Subcutaneous adipose tissue (tissue), 4 donors: ENCODE results near the gene RCOR1. TPM values are rescaled to one million over a fixed set of nuclear protein-coding genes. Genes with fewer than 3 reads are reported as not detected.

ENCODE experiments used
- CTCF ChIP-seq: fragments of 450-650 bp; IDR thresholded peaks from one replicate; pipeline ENCODE4 v1.5.1; 2016; ENCODE audit warnings: low read depth, mild to moderate bottlenecking, control low read depth, antibody characterized with exemption, moderate library complexity
- total RNA-seq, 4 donors: library from RNA; depleted of rRNA; stranded (reverse); fragments of >200 nt; gene quantifications; one replicate each; pipeline ENCODE4 v1.1.0, GENCODE V29; 2016

The RCOR1 gene
- total RNA-seq, 4 donors from 2014 or later = 17.6 to 24.3 (median 22.1) TPM

- TF ChIP-seq CTCF = no peak
Measured at GRCh38 chr14:102708494-102708893, 116.0 kb downstream of the RCOR1 start.

- no peak for TF ChIP-seq CTCF
Measured at GRCh38 chr14:102711207-102711606, 118.8 kb downstream of the RCOR1 start.

GRCh38 chr14:102711946-102712345, 119.5 kb downstream of the RCOR1 start:
- no peak for TF ChIP-seq CTCF

- no peak for TF ChIP-seq CTCF
Measured at GRCh38 chr14:102717276-102717675, 124.8 kb downstream of the RCOR1 start.

- no peak for TF ChIP-seq CTCF
Measured at GRCh38 chr14:102722646-102723045, 130.2 kb downstream of the RCOR1 start.

GRCh38 chr14:102723650-102724049, 131.2 kb downstream of the RCOR1 start:
- TF ChIP-seq CTCF = no peak

- TF ChIP-seq CTCF = no peak
Measured at GRCh38 chr14:102726191-102726949, 133.9 kb downstream of the RCOR1 start.
